GM19372 (cell line): Measurements from ENCODE around the gene KIF11.
"Not testable (repeated sequence)": the region's sequence is repeated elsewhere in the genome, so short reads cannot be mapped to it uniquely, and the experiment has no call there.

Source experiments
- ATAC-seq: cut with Tn5 transposase; IDR thresholded peaks from one replicate; pipeline ENCODE4 v1.9.1; 2021; ENCODE audit warnings: mild to moderate bottlenecking, low read depth, moderate library complexity; ENCODE audit not compliant: unreplicated experiment

KIF11 gene

DNA sequence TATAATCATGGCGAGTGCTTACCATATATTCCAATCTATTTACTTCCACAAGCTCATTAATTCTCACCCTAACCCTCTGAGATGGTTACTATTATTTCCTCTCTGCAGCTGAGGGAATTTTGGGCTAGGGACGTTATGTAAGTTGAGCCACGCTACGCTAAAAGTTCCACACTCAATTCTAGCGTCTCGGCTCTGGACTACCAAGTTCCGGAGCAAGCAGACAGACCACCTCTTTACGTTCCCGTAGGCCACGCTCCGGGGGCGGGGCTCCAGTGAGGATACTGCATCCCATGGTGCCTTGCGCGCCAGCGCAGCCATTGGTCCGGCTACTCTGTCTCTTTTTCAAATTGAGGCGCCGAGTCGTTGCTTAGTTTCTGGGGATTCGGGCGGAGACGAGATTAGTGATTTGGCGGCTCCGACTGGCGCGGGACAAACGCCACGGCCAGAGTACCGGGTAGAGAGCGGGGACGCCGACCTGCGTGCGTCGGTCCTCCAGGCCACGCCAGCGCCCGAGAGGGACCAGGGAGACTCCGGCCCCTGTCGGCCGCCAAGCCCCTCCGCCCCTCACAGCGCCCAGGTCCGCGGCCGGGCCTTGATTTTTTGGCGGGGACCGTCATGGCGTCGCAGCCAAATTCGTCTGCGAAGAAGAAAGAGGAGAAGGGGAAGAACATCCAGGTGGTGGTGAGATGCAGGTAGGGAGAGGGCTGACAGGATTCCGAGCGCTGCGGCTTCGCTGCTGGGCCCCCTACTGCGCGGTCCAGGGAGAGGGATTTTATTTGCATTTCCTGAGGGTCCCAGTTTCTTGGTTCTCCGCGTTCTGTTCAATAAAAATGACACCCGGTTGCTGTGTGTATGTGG is at the start of gene KIF11:
Gene KIF11 (plus strand): TSS at position 370 of the 858 bp plus-strand sequence. CDS start 246 bp downstream, at position 616.
- peak; percentile 55 for ATAC-seq

DNA sequence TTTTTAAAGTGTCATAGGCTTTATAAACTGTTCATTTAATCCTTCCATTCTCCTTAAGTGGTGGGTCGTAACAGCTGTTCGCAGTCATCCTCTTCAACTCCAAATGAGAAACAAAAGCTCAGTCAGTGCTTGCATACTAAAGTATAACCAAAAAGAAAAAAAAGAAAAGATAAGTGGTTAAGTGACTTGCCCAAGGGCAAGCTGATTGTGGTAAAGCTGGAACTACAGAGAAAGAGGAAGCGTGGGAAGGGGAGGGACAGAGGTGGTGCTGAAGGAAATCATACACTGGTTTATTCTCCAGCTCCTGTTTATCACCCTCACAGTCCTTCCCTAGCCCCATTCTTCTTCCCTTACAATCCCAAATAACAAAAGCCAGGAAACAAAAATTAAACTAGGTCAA is 48.6 kb upstream of the KIF11 start:
- no peak for ATAC-seq

DNA sequence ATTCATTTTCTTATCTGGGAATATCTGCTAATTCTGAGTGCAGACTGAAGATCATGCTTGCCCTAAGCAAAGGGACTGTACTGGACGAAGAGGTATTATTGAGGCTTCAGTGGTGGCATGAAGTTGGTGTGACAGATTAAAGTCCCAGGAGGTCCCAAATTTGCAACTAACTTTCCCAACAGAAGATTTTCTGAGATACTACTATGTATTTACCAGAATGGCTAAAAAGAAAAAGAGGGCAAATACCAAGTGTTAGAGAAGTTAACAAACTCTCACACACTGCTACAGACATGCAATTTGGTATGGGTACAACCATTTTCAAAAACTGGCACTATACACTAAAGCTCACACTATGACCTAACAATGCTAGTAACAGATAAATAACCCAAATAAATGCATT is 47.4 kb upstream of the KIF11 start:
- no peak for ATAC-seq

GRCh38 chr10:92547676-92548075 is 45.3 kb upstream of the KIF11 start:
- no peak for ATAC-seq

DNA sequence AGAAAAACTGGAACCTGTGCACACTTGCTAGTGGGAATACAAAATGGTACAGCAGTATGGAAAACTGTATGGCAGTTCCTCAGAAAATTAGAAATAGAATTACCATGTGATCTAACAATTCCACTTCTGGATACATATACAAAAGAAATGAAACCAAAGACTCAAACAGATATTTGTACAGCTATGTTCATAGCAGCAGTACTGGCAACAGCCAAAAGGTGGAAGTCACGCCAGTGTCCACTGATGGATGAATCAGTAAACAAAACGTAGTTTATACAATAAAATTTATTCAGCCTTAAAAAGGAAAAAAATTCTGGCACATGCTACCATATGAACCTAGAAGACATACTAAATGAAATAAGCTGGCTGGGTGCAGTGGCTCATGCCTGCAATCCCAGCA is 42.0 kb upstream of the KIF11 start:
- no peak for ATAC-seq

DNA sequence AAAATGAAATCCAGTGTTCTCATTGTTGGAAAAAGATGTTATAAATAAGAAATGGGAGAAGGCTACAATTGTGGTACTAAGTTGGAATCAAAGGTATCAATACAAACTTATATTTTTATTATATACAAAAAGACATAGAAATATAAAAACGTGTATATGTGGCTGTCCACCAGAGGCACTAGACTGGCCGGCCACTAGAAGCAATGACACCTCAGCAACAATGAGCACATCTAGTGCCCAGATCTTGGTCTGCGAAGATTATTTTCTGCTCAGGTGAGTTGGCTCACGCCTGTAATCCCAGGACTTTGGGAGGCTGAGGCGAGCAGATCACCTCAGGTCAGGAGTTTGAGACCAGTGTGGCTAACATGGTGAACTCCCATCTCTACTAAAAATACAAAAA is 40.6 kb upstream of the KIF11 start:
- ATAC-seq = no peak

DNA sequence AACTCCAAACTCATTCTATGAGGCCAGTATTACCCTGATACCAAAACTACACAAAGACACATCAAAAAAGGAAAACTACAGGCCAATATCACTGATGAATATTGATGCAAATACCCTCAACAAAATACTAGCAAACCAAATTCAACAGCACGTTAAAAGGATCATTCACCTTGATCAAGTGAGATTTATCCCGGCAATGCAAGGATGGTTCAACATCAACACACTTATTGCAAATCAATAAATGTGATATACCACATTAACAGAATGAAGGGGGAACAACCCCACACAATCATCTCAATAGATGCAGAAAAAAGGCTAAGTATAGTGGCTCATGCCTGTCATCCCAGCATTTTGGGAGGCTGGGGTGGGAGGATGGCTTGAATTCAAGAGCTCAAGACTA is 39.0 kb upstream of the KIF11 start:
- ATAC-seq = no peak

- no peak for ATAC-seq
Observed at GRCh38 chr10:92559046-92559445, 33.9 kb upstream of the KIF11 start.

- ATAC-seq = no peak
Observed at GRCh38 chr10:92562424-92562823, 30.5 kb upstream of the KIF11 start.

GRCh38 chr10:92567952-92568600 is 24.9 kb upstream of the KIF11 start:
- no peak for ATAC-seq

DNA sequence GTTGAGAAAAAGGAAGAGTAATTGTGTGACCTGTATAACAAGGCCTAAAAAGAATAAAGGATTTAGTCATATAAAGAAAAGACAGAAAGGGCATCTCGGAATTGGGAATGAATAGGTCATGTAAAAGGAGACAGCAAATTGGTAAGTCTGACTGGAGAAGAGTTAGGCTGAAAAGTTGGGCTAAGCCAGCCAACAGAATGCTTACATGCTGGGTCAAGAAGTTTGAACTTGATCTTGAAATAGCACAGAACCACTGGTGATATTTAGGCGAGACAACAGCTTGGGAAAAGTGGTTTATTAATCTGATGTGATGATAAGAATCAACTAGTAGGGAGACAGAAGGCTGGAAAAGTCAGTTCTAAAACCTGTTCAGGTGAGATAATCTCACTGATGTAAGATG is 23.9 kb upstream of the KIF11 start:
- no peak for ATAC-seq

DNA sequence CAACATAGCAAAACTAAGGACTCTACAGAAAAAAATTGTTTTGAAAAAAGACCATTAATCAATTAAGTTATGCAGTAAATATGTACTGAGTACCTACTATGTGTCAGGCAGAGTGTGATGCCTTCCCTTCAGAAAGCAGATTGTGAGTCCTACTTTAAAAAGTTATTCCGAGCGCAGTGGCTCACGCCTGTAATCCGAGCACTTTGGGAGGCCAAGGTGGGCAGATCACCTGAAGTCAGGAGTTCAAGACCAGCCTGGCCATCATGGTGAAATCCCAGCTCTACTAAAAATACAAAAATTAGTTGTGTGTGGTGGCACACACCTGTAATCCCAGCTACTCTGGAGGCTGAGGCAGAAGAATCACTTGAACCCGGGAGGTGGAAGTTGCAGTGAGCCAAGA is 23.3 kb upstream of the KIF11 start:
- ATAC-seq = not testable (repeated sequence)

DNA sequence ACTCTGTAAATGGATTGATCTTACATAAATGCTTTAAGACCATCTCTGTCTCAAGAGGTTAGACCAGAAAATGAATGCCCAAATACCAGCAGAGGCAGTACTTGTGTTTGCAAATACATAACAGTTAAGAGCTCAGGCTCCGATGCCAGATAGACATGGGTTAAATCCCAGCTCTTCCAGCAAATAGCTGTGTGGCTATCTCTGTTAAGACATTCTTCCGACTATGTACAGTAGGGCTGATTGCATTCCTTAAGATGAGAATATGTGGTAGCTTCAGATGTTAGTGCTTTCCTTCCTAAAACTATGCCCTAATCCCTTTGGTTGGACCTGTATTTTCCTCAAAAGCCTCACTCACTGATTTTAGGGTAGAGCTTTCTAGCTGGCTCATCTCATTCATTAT is 21.3 kb upstream of the KIF11 start:
- no peak for ATAC-seq

GRCh38 chr10:92572362-92573090 is 20.4 kb upstream of the KIF11 start:
- ATAC-seq = no peak

DNA sequence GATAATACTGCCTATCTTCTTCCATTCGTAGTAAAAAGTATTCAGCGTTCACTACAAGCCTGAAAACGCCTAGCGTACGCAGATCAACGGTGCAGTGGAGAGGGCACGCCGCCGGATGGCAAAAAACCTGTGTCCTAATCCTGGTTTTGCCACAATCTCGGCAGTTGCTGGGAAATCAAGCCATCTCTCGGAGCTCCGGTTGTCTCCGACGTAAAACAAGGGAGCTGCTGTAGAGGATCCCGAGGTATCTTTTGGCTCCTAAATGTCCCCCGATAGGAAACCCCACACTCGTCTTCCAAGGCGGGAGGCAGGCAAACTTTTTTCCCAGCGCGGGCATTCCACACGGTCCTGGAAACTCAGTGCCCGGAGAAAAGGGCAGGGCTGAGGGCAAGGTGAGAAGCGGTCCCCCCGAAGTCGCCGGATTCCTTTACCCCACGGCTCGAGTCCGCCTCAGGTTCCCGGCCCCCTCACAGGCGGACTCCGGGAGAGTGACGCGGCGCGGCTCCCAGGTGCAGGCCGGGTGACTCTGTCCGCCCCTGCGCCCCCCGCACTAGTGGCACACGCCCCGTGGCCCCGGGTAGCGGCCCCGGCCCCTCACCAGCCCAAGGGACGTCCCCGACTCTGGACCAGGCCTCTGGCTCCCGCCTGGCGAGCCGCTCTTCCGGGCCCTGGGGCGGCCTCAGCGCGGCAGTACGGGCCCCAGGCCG is 19.7 kb upstream of the KIF11 start:
- ATAC-seq = no peak

DNA sequence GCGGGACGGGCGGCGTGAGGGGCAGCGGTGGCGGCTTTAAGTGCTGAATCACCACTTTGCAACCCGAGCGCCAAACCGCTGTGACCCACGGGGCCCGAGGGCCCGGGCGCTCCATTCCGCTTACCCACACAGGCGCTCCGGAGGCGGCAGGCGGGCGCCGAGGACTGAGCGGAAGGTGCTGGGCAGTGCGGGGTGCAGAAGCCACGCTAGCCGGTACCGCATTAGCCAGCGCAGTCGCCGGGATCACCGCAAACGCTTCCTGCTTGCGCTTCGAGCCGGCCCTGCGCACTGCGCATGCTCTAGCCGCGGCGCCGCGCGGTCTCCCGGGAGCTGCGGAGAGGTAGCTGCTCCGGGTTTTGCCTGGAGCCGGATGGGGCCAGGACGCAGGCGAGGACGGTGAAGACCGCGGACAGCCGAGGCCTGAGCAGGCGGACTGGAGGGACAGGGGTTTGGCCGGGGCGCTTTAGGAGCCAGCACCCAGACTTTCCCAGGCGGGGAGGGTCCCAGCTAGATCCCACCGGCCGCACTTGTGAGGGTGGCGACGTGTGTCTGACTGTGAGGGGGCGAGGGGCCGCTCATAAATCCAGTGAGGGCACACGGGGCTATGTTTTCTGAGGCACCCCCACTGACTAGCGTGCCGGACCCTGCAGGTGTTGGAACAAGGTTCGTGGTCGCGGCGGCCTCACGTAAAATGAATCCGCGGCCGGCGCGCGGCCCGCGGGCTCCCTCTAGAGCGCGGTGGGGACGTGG is 19.0 kb upstream of the KIF11 start, which contains the start of gene IDE:
Gene IDE (minus strand): TSS at position 296 of the 750 bp plus-strand sequence. CDS start 74 bp downstream, at position 222.
- peak; percentile 64 for ATAC-seq

- ATAC-seq = no peak
Observed at GRCh38 chr10:92574548-92575261, 18.2 kb upstream of the KIF11 start.

DNA sequence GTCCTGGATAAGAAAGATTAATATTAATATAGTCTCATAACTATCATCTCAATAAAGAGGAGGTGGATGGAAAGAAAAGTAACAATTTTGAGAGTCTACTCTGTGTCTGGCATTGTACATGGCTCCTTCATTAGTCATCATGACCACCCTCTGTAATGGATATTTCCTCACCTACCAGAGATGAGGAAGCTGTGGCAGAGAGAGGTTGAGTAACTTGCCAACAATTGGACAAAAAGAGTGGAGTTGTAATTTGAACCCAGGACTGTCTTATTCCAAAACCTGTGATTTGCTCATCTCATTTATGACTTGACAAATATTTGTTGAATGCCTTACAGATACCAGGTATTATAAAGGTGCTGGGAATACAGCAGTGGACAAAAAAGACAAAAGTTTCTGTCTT is 17.0 kb upstream of the KIF11 start:
- no peak for ATAC-seq

DNA sequence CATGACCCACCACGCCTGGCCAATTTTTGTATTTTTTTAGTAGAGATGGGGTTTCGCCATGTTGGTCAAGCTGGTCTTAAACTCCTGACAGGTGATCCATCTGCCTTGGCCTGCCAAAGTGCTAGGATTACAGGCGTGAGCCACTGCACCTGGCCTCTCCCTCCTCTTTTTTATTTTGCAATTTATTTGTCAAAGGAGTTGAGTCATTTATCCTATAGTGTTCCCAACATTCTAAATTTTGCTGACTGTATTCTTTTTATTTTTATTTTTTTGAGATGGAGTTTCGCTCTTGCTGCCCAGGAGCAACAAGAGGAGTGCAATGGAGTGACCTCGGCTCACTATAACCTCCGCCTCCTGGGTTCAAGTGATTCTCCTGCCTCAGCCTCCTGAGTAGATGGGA is 10.6 kb upstream of the KIF11 start:
- ATAC-seq = not testable (repeated sequence)
